Body of pancreas (tissue), 4 donors: ENCODE measurements around the gene ZNF570.

Experiments used
- POLR2A ChIP-seq, 3 donors: fragments of 450-650 bp; IDR thresholded peaks; one replicate each; pipeline ENCODE4 v1.6.1; 2016; ENCODE audit warnings: antibody characterized with exemption in 3 of 3, mild to moderate bottlenecking in 2 of 3
- TF ChIP-seq, protein P1 (sequence below), 7 experiments: fragments of 450-650 bp in 4 of 7; fragments of 200-600 bp in 3 of 7; sonication (generic) in 3 of 7; IDR thresholded peaks; one replicate each; pipeline ENCODE4 v1.5.1; 2016 to 2019; ENCODE audit warnings: antibody characterized with exemption in 7 of 7

DNA sequence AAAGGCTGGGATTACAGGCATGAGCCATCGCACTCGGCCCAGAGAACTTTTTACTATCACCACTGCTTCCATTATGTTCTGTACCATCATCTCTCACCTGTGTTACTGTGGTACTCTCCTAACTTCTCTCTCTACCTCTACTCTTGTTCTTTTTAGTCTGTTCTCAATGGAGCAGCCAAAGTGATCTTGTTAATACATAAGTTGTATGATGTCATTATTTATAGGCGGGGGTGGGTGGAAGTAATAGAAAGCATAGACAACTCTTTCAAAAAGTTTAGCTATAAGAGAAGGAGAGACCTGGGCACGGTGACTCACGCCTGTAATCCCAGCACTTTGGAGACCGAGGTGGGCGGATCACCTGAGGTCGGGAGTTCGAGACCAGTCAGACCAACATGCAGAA lies 3.0 kb downstream of the ZNF570 start:
- TF ChIP-seq, protein P1, sequence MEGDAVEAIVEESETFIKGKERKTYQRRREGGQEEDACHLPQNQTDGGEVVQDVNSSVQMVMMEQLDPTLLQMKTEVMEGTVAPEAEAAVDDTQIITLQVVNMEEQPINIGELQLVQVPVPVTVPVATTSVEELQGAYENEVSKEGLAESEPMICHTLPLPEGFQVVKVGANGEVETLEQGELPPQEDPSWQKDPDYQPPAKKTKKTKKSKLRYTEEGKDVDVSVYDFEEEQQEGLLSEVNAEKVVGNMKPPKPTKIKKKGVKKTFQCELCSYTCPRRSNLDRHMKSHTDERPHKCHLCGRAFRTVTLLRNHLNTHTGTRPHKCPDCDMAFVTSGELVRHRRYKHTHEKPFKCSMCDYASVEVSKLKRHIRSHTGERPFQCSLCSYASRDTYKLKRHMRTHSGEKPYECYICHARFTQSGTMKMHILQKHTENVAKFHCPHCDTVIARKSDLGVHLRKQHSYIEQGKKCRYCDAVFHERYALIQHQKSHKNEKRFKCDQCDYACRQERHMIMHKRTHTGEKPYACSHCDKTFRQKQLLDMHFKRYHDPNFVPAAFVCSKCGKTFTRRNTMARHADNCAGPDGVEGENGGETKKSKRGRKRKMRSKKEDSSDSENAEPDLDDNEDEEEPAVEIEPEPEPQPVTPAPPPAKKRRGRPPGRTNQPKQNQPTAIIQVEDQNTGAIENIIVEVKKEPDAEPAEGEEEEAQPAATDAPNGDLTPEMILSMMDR (IDR thresholded peaks at IDR 0.05), result no peak
- no peak for TF ChIP-seq POLR2A (IDR thresholded peaks at IDR 0.05)
